OCI-LY7 (cell line): ENCODE results near the gene NUDT14. TPM values are rescaled to one million over a fixed set of nuclear protein-coding genes. Genes with fewer than 3 reads are reported as not detected.

Source experiments
- BruUV-seq: library from RNA; stranded (reverse); fragments of 400-500 nt; replicated peaks from 2 replicates; lab custom pipeline; 2021; lab: Mats Ljungman, UMichigan
- CTCF ChIA-PET: fragments of 300-600 bp; sonication (Branson Sonifier 250); formaldehyde crosslinking; loops from one replicate; lab custom pipeline; 2022; ENCODE audit warnings: antibody characterized with exemption; ENCODE audit not compliant: unreplicated experiment; lab: Charles Lee
- POLR2A ChIA-PET: fragments of 300-600 bp; sonication (Branson Sonifier 250); formaldehyde crosslinking; loops from one replicate; lab custom pipeline; 2022; ENCODE audit warnings: antibody characterized with exemption; lab: Charles Lee
- DNase-seq: peaks from one replicate; pipeline ENCODE4 v3.0.0-alpha.2; 2015; ENCODE audit warnings: low spot score
- H2AFZ ChIP-seq: fragments of 200-600 bp; sonication (generic), shearing (Covaris generic); 2 replicates; pipeline ENCODE4 v1.6.1; 2014; ENCODE audit warnings: mild to moderate bottlenecking, antibody characterized with exemption, low read length, moderate library complexity
- H3K27ac ChIP-seq: fragments of 200-600 bp; sonication (generic); 2 replicates; pipeline ENCODE4 v1.5.1; 2014; ENCODE audit warnings: mixed run types, low read depth, mild to moderate bottlenecking, moderate library complexity, low read length, inconsistent platforms; ENCODE audit not compliant: poor library complexity, severe bottlenecking
- H3K36me3 ChIP-seq: fragments of 200-600 bp; sonication (generic); 2 replicates; pipeline ENCODE4 v1.6.1; 2014; ENCODE audit warnings: mild to moderate bottlenecking, antibody characterized with exemption, low read length, moderate library complexity, mixed read lengths; ENCODE audit not compliant: insufficient read depth
- H3K4me1 ChIP-seq: fragments of 200-600 bp; sonication (generic); 2 replicates; pipeline ENCODE4 v1.5.1; 2014; ENCODE audit warnings: mild to moderate bottlenecking, low read length; ENCODE audit not compliant: insufficient read depth, poor library complexity, severe bottlenecking
- H3K4me2 ChIP-seq: fragments of 200-600 bp; sonication (generic); 2 replicates; pipeline ENCODE4 v1.6.1; 2014; ENCODE audit warnings: mild to moderate bottlenecking, low read length
- H3K4me3 ChIP-seq: fragments of 200-600 bp; sonication (generic); 2 replicates; pipeline ENCODE4 v1.5.1; 2014; ENCODE audit warnings: mild to moderate bottlenecking, low read depth, low read length; ENCODE audit not compliant: poor library complexity, severe bottlenecking
- H3K79me2 ChIP-seq: fragments of 200-600 bp; sonication (generic); 2 replicates; pipeline ENCODE4 v1.6.1; 2016; ENCODE audit warnings: low read depth, mild to moderate bottlenecking, low read length, moderate library complexity, mixed read lengths; ENCODE audit not compliant: insufficient read depth
- H3K9me2 ChIP-seq: fragments of 200-600 bp; sonication (generic); 2 replicates; pipeline ENCODE4 v1.6.1; 2016; ENCODE audit warnings: mild to moderate bottlenecking, low read length, mixed read lengths; ENCODE audit not compliant: insufficient read depth
- H3K9me3 ChIP-seq: fragments of 200-600 bp; sonication (generic); 2 replicates; pipeline ENCODE4 v1.6.1; 2014; ENCODE audit warnings: mild to moderate bottlenecking, mixed run types, low read length, mixed read lengths
- H4K20me1 ChIP-seq: fragments of 200-600 bp; sonication (generic); 2 replicates; pipeline ENCODE4 v1.6.1; 2014; ENCODE audit warnings: mild to moderate bottlenecking, antibody characterized with exemption, low read length, moderate library complexity, mixed read lengths; ENCODE audit not compliant: insufficient read depth
- EZH2phosphoT487 ChIP-seq: fragments of 200-600 bp; sonication (generic); IDR thresholded peaks from 2 replicates; pipeline ENCODE4 v1.6.1; 2018; ENCODE audit warnings: low read depth, borderline replicate concordance, mild to moderate bottlenecking, mixed run types, antibody characterized with exemption, low read length, moderate library complexity, mixed read lengths
- intact Hi-C: fragments of 100-400 bp; cut with micrococcal nuclease; formaldehyde crosslinking; loops from one replicate; pipeline ENCODE4 v1.10.0; 2022; ENCODE audit not compliant: unreplicated experiment
- total RNA-seq, 2 experiments: library from RNA; depleted of rRNA in 1 of 2; stranded (reverse); fragments of >200 nt in 1 of 2; shearing (Covaris generic) in 1 of 2; gene quantifications; 2 replicates each; pipeline ENCODE4 v1.2.3, GENCODE V29; 2014 to 2022
- TF ChIP-seq, protein P1 (sequence below): fragments of 200-600 bp; sonication (generic); conservative IDR thresholded peaks from 2 replicates; pipeline ENCODE4 v1.5.1; 2014; ENCODE audit warnings: mild to moderate bottlenecking, antibody characterized with exemption, low read length, moderate library complexity, mixed read lengths

The NUDT14 gene
- total RNA-seq, 2 experiments from 2014 or later = 32.1 to 37.5 TPM

DNA sequence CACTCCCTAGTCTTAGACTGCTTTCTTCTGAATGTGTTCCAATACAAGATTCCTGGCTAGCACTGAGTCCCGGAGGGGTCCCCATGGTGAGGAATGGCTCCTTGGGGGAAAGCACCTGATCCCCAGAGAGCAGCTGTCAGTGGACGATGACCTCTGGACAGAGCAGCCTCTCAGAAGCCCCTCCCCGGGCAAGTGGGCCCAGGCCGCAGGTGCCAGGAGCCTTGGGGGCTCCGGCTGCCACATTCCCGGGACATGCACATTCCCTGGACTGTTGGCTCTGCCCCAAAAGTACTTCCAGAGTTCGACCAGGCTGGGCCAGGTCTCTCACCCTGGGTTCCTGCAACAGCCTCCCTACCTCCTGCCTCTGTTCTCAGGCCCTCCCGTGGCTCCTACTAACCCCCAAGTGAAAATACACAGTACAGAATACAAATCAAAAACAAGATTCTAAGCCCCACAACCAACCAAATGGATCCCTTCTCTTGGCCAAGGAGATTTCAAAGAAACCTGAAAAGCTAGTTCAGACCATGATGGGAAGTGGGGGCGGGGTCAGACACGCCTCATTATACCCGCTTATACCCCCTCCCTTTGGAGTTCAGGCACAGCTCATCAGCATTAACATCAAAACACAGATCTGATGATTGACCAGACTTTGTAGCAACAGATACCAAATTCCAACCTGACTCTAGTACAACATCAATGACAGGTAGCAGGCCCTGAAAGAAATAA lies 43.9 kb upstream of the NUDT14 start:
- H4K20me1 ChIP-seq = no peaks in the 10 kb centered on the region
- no peak overlapping the region for H3K4me3 ChIP-seq
- BruUV-seq = no TSS peak
- H3K36me3 ChIP-seq = no peaks in the 10 kb centered on the region
- H3K79me2 ChIP-seq = no peaks in the 10 kb centered on the region
- no peak overlapping the region for H3K27ac ChIP-seq
- POLR2A ChIA-PET = no interaction called here
- H3K4me2 ChIP-seq = no peak overlapping the region
- H3K9me3 ChIP-seq = no peaks in the 10 kb centered on the region
- intact Hi-C loops = no loop called here
- H2AFZ ChIP-seq = no peak overlapping the region
- DNase-seq = no peak
- TF ChIP-seq, protein P1, sequence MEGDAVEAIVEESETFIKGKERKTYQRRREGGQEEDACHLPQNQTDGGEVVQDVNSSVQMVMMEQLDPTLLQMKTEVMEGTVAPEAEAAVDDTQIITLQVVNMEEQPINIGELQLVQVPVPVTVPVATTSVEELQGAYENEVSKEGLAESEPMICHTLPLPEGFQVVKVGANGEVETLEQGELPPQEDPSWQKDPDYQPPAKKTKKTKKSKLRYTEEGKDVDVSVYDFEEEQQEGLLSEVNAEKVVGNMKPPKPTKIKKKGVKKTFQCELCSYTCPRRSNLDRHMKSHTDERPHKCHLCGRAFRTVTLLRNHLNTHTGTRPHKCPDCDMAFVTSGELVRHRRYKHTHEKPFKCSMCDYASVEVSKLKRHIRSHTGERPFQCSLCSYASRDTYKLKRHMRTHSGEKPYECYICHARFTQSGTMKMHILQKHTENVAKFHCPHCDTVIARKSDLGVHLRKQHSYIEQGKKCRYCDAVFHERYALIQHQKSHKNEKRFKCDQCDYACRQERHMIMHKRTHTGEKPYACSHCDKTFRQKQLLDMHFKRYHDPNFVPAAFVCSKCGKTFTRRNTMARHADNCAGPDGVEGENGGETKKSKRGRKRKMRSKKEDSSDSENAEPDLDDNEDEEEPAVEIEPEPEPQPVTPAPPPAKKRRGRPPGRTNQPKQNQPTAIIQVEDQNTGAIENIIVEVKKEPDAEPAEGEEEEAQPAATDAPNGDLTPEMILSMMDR = no peak
- TF ChIP-seq EZH2phosphoT487 = no peak
- CTCF ChIA-PET = no interaction called here
- no peaks in the 10 kb centered on the region for H3K9me2 ChIP-seq
- no peaks in the 10 kb centered on the region for H3K4me1 ChIP-seq

DNA sequence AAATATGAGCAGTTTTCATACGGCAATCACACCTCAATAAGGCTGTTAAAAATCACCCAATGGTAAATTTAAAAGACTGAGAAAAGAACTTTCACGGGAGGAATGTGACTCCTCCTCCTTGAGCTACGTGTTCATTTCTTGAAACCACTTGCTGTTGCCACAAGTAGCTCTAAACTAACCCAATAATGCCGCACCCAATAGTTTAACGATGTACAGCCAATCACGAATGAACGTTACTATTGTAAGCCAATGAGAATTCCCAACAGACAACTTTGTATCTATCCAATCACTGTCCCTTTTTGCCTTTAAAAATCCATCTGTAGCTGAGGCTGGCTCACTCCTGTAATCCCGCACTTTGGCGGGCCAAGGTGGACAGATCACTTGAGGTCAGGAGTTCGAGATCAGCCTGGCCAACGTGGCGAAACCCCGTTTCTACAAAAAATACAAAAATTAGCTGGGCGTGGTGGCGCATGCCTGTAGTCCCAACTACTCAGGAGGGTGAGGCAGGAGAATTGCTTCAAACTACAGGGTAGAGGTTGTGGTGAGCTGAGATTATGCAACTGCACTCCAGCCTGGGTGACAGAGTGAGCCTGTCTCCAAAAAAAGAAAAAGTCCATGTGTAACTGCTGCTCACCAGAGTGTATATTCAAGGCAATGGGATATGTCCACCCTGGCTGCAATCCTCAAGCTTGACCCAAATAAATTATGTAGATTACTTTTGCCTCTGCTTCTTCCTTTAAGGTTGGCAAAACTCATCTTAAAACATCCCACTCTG lies 42.8 kb upstream of the NUDT14 start:
- no peaks in the 10 kb centered on the region for H3K9me3 ChIP-seq
- no peaks in the 10 kb centered on the region for H3K4me1 ChIP-seq
- no peak overlapping the region for H2AFZ ChIP-seq
- no peaks in the 10 kb centered on the region for H4K20me1 ChIP-seq
- no peaks in the 10 kb centered on the region for H3K79me2 ChIP-seq
- ChIA-PET POLR2A (no interaction called here), CTCF (no interaction called here)
- no TSS peak for BruUV-seq
- intact Hi-C loops = no loop called here
- no peak overlapping the region for H3K4me3 ChIP-seq
- no peaks in the 10 kb centered on the region for H3K36me3 ChIP-seq
- DNase-seq = no peak
- H3K27ac ChIP-seq = no peak overlapping the region
- H3K4me2 ChIP-seq = no peak overlapping the region
- H3K9me2 ChIP-seq = no peaks in the 10 kb centered on the region
- TF ChIP-seq, protein P1 = no peak
- TF ChIP-seq EZH2phosphoT487 = no peak

DNA sequence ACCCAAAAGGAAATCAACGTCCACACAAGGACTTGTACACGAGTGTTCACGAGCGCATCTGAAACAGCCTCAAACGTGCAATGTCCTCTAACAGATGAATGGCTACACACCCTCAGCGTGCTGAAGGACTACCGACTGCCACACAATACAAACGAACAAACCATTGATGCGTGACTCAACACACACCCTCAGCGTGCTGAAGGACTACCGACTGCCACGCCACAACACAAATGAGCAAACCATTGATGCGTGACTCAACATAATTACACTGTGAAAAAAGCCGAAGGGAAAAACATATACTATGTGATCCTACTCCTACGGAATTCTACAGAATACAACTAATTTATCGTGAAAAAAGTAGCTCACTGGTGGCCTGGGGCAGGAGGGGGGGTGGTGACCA lies 42.1 kb upstream of the NUDT14 start:
- Histone ChIP-seq H3K79me2 (no peaks in the 10 kb centered on the region), H2AFZ (no peak overlapping the region), H3K9me2 (no peaks in the 10 kb centered on the region), H3K4me1 (no peaks in the 10 kb centered on the region), H3K4me2 (no peak overlapping the region), H3K9me3 (no peaks in the 10 kb centered on the region), H4K20me1 (no peaks in the 10 kb centered on the region), H3K36me3 (no peaks in the 10 kb centered on the region), H3K4me3 (no peak overlapping the region), H3K27ac (no peak overlapping the region)
- POLR2A ChIA-PET = no interaction called here
- intact Hi-C loops = no loop called here
- TF ChIP-seq, protein P1 = no peak
- no peak for TF ChIP-seq EZH2phosphoT487
- CTCF ChIA-PET = no interaction called here
- DNase-seq = no peak
- BruUV-seq = no TSS peak
